ENCODE measurements around the gene DLG3. TPM values are rescaled to one million over a fixed set of nuclear protein-coding genes. Genes with fewer than 3 reads are reported as not detected.
"Not testable (repeated sequence)": the region's sequence is repeated elsewhere in the genome, so short reads cannot be mapped to it uniquely, and the experiment has no call there.

DLG3 gene
- 14.2 and 21.1 TPM in 2 replicates for total RNA-seq

DNA sequence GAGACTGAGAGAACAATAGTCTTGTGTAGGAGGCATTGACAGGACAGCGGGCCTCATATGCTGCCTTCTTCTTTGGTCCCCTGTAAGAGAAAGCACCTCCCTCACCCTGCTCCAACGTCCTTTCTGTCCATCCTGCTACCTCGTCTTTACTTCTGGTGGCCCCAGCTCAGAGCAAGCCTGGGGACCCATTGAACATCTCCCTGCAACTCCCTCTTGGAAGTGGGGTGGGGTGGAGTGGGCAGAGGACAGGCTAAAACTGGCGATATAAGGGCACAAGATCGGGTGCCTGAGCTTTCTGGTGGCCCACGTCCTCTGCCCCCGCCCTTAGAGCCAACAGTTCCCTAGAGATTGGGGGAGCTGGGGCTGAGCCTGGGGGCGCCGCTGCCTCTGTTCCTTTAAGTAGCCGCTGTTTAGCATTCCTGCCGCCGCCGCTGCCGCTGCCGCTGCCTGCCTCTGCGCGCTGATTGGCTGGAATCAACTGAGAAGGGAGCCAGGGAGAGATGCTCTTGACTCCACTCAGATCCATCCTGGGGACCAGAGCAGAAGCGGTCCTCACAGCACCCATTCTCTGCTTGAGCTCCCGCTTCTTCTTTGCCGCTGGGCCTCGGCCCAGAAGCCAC is at the start of gene DLG3:
TSS of gene DLG3 (plus strand) at position 510 of the 620 bp plus-strand sequence. CDS start 367 bp downstream, outside the sequence.
- intact Hi-C loops (cut with micrococcal nuclease) = no loop called here

DNA sequence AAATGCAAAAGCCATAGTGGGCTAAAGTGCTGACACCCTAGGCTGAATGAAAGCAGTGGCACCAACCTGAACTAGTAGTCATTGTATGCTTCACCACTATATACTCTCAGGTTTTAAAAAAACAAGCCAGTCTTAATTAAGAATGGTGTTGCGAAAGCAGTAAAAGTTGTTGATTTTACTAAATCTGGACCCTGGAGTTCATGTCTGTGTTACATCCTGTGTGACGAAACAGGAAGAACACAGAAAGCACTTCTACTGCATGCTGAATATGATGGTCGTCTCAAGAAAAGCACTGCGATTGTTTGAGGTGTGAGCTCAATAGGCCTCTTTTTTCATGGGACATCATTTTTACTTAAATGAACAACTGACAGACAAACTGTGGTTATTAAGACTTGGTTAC is 45.7 kb upstream of the DLG3 start:
- intact Hi-C loops (cut with micrococcal nuclease) = no loop called here

DNA sequence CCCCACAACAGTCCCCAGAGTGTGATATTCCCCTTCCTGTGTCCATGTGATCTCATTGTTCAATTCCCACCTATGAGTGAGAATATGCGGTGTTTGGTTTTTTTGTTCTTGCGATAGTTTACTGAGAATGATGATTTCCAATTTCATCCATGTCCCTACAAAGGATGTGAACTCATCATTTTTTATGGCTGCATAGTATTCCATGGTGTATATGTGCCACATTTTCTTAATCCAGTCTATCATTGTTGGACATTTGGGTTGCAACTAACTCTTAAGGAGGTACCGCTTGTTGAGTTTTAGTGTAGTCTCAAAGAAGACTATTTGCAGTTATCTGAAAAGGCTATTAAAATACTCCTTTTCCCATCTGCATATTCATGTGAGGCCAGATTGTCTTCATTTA is 44.5 kb upstream of the DLG3 start:
- intact Hi-C loops (cut with micrococcal nuclease) = not testable (repeated sequence)

DNA sequence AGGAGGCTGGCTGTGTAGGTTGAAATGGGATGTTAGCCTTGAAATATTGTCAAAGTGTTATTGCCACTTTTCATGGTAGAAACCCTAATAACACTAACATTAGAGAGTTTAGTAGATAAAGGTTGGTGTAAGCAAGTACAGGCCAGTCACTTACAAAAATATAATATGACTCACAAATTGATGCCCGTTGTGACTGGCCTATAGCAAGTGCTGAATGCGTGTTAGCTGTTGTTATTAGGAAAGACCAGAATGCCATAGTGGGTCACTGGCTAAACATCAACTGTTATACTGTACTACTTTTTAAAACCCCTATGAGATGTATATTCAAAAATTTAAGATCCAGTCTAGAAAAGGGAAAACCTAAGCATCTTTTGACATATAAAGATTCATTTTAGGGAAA is 41.9 kb upstream of the DLG3 start:
- intact Hi-C loops (cut with micrococcal nuclease) = no loop called here

DNA sequence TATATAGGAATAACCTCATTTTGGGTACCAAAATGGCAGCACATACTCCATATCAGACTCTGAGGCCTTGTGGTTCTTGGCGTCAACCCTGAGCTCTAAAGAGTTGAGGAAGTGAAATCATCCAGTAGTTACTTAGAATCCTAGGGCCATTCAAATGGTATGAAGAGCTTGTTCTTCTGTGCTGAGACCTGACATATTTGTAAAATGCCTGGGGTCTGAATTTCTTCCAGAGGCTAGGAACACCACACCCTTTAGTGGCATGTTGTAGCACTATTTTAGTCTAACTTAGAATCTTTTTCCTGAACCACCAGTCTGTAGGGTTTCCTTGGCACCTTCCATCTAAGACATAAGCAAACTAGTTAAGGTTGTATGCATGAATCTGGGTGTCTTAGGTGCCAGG is 39.6 kb upstream of the DLG3 start:
- intact Hi-C loops (cut with micrococcal nuclease) = no loop called here

DNA sequence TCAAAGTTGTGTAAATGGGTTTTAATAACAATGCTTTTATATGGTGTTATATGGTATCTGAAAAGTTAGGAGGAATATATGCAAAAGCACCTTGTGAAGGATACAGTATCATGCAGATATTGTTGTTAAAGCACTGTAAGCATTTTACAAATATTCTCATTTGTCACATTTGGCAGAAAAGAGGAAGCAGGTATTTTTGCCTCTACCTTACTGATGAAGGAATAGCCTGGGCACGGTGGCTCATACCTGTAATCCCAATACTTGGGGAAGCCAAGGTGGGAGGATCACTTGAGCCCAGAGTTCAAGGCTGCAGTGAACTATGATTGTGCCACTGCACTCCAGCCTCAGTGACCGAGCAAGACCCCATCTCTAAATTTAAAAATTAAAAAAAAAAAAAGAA is 33.7 kb upstream of the DLG3 start:
- intact Hi-C loops (cut with micrococcal nuclease) = no loop called here

DNA sequence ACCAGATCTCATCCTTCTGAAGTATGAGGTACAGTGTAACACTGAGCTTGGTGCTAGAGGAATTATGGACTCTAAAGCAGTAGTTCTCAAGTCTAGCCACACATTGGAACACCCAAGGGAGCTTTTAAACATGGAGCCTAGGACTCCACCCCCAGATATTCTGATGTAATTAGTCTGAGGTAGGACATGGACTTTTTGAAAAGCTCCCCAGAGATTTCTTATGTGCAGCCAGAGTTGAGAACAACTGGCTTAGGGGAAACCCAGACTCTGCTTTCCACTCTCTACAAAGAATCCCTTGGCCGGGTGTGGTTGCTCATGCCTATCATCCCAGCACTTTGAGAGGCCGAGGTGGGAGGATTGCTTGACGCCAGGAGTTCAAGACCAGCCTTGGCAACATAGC is 33.2 kb upstream of the DLG3 start:
- intact Hi-C loops (cut with micrococcal nuclease) = no loop called here

DNA sequence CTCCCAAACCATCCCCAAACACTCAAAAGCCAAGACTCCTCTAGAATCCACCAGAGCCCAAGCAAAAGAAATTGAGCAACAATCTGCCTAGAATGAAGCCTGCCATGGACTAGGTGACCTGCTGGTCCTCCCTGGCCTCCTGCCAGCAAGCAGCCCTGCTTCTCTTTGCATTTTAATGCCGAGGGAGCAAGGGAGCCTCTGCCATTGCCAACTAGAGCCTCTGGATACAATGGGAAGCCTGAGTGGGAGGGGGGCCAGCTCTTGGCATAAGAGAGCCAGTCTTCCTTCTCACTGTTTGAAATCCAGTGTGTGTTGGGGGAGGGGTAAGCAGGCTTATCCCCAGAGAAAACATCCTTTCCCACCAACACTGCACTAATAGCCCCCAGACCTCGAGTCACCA is 23.0 kb upstream of the DLG3 start:
- intact Hi-C loops (cut with micrococcal nuclease) = no loop called here

DNA sequence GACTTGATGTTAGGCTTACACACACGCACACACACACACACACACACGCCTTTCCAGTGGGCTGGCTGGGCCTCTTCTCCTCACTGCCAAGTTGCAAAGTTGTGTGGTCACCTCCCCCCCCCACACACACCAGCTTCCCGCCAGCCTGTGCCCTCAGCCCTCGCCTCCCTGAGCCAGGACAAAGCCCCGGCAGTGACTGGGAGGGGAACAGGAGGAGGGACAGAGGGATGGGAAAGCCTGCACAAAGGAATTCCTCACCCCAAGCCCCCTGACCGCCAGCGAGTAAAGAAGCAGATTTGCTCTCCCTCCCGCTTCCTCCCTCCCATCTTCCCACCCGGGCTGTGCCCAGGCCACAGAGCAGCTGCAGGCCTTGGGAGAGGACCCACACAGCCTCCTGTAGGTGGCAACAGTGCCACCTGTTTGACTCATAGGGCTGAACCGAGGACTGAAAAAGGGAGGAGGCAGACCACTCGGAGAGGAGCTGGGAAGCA is 21.7 kb upstream of the DLG3 start, which contains the start of gene GDPD2:
TSS of gene GDPD2 (plus strand) at position 464 of the 491 bp plus-strand sequence. CDS start 1,671 bp downstream, outside the sequence.
- intact Hi-C loops (cut with micrococcal nuclease) = no loop called here

DNA sequence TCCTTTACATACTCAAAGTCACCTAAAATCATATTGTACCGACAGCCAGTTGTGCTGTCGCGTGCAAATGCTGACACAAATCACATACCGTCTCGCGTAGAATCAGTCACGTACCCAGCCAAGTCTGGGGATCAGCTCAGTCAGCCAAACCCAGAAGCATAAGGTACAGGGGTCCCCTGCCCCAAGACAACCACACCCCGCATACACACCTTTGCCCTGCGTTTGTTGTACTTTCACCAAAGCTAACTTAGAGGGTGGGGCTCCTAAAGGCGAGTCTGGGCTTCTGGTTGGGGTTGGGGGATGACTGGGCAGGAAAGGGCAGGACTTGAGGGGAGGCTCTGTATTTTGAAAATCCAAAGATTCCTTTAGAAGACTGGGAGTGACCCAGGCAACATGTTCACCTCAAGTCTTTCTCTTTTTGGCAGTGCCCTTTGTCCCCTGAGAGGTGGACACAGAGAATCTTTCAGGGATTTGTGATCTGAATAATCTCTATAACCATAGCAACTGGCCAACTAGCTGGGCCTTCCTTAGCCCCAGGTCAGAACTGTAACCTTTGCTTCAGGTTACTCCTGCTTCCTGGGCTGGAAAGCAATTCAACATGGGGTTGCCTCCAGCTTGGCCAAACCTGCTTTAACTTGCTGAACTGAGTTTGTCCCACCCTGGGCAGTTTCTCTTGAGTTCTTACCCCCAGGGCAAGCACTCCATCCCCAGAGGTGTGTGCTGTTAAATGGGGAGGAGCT is 20.5 kb upstream of the DLG3 start:
- intact Hi-C loops (cut with micrococcal nuclease) = no loop called here

DNA sequence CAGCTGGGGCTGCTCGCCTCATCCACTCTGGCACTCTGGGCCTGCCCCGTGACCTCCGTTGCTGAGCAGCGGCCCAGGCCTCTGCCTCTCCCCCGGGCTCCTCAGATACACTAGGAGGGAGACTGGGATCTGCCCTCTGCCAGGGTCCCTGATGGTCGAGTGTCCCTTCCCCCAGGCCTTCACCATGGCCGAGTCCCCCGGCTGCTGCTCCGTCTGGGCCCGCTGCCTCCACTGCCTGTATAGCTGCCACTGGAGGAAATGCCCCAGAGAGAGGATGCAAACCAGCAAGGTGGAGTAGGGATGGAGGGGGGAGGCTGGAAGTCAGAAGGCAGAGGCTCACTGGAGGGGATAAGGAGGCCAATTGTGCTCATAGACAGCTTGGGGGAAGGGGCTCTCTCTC is 19.8 kb upstream of the DLG3 start:
- intact Hi-C loops (cut with micrococcal nuclease) = no loop called here

DNA sequence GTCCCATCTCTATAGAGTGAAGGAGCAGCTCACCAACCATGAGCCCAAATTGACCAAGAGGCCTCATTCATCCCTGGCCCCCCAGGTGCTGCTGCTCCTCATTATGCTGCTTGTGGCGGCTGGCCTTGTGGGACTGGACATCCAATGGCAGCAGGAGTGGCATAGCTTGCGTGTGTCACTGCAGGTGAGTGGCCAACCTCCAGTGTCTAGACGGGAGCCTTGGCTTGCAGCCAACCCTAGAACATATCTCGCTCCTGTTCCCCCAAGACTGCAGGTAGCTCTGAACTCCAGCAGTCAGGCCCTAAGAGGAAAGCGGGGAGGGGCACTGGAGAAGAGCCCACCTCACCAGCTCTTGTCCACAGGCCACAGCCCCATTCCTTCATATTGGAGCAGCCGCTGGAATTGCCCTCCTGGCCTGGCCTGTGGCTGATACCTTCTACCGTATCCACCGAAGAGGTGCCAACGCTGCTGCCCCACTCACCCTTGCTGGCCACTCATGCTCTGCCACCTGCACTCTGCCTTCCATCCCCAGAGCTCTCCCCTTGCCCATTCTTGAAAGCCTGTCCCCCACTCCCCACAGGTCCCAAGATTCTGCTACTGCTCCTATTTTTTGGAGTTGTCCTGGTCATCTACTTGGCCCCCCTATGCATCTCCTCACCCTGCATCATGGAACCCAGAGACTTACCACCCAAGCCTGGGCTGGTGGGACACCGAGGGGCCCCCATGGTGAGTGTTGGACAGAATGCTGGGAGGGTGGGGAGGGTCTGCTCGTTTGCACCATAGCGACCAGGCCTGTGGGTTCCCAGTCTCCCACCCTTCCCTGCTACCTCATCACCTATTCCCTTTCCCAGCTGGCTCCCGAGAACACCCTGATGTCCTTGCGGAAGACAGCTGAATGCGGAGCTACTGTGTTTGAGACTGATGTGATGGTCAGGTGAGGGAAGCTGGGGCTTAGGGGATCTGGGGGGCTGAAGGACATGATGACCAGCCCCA is 18.1 kb upstream of the DLG3 start:
- intact Hi-C loops (cut with micrococcal nuclease) = no loop called here

DNA sequence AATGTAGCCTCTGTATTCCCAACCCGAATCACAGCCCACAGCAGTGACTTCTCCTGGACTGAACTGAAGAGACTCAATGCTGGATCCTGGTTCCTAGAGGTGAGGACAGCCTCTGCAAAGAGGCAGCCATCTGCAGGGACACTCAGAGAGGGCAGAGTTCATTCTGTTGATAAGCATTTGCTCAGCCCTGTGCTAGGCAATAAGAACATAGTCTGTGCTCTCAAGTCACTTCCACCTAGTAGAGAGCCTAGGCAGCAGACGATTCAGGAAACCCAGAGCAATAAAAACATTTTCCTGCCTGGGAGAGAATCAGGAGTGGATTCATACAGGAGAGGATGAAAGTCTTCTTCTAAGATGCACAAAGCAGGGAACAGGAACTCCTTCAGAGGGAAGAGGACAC is 17.3 kb upstream of the DLG3 start:
- intact Hi-C loops (cut with micrococcal nuclease) = no loop called here

DNA sequence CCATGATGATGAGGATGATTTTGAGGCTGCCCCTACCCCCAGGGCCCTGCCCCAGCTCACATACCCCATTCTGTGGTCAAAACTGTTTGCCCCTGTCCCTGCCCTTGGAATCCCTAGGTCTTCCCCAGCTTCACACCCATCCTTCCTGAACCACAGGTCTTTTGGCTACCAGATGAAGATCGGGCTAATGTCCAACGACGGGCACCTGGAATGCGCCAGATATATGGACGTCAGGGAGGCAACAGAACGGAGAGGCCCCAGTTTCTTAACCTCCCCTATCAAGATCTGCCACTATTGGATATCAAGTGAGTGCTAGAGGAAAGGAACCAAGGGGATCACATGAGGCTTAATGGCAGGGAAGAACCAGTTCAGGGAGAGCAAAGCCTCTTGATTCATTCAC is 14.9 kb upstream of the DLG3 start:
- intact Hi-C loops (cut with micrococcal nuclease) = loop anchor here (5.0 kb wide), 1 partner anchor 232 kb away; no protein-coding TSS in a partner anchor

DNA sequence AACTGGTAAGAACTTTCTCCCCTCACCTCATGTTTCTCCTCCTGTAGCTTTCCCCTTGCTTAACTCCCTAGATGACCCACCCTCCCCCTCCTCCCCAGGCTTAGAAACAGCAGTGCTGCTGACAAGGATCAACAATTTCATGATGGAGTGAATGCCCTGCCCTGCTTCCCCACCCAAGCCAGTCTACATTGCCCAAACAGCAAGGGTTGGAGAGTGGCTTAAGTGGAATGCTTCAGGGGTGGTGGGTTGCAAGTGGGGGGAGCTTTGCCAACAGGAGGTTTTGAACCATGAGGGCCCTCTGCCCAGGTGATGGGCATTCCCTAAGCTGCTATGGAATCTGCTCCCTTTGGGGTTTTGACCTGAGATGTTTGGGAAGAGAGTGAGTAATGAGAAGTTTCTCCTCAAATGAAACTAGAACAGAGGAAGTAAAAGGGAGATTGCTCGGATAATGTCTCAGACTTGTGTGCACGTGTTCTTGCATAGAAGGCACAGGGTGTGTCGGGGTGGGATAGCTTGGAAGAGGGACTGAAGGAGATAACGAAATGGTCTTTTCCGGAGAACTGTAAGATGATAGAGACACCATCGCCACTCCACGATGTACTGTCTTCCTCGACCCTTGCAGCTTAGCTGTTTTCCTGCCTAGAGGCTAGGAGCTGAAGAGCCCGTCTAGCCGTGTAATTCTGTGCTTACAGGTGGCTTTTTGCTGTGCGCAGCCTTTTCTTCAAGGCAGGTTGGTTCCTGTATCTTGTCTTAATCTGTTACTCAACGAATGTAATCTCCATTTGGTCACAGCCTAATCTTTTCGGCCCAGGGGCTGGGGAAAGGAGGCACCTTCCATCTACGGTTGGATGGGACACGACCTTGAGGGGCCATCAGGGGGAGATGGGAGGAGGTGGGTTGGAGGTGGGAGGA is 11.4 kb upstream of the DLG3 start:
- intact Hi-C loops (cut with micrococcal nuclease) = loop anchor here (5.0 kb wide), 1 partner anchor 236 kb away; no protein-coding TSS in a partner anchor

DNA sequence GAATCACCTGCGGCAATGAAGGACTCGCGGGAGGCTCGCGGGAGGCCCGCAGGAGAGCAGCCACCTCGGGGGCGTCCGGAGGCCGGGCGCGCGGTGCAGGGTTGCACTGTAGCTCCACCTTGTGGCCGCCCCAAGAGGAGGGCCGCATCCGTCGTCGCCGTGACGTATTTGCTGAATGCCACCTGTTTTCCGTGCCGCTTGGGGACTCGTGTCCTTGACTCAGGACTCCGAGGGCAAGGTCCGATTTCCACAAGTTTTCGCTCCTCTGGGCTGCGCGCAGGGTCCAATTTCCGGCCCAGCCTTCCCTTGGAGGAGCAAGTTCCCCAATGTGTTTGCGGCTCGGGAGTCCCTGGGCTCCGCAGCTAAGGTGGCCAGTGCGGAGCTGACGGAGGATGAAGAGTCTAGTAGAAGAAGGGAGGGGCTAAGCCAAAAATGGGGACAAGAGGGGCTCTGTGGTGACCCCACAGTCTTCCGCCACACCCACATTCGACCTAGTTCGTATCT is 10.7 kb upstream of the DLG3 start:
- intact Hi-C loops (cut with micrococcal nuclease) = loop anchor here (1.0 to 5.0 kb wide), 3 partner anchors 18 to 301 kb away; partner anchors contain the start of gene IGBP1

DNA sequence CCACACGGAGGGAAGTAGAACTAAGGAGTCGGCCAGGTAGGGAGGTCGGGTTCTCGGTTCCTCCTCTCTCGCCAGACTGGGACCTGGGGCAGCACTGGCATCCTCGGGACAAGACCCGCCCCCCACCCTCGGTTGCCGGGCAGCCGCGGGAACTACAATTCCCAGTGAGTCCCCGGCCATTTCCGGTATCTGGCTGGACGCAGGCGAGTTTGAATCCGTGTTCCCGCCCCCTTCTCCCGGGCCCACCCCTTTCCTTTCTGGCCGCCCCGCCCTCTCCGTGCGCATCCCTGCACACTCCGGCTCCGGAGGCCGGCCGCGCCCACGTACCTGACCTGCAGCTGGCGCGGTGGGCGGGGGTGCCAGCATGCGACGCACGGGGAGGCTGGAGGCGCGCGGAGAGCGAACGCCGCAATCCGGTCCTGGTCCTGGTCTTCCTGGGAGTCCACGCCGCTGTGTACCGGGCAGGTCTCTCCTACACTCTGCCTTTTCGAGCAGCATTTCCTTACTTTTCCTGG is 10.2 kb upstream of the DLG3 start:
- intact Hi-C loops (cut with micrococcal nuclease) = loop anchor here (1.0 to 5.0 kb wide), 3 partner anchors 18 to 301 kb away; partner anchors contain the start of gene IGBP1

DNA sequence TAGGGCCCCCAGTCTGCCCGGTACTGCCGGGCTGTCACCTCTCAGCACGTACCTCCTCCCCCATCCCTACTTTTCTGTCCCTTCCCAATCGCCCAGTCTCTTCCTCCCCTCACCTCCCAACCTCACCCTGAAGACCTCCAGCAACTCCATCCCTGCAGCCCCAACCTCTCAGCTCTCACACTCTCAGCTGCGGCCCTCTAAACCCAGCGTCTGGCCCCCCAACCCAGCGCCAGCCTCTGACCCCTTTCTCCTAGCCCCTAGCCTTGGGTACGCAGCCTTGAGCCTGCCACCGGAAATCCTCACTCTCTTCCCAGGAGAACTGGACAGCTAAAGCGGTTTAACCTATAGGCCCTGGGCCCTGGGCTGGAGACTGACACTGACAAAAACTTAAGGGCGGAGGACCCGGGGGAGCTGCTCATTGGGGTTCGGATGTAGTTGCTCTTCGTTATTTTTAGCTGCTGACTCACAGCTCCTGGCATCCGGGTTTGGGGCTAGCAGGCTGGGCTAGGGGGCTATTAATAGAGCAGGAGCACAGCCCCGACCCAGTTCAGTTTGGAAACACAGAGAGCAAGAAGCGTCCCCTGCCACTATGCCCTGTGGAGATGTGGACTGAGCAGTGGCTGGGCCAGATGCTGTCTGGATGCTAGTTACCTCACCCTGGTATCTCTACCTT is 9.6 kb upstream of the DLG3 start:
- intact Hi-C loops (cut with micrococcal nuclease) = loop anchor here (1.0 to 5.0 kb wide), 3 partner anchors 17 to 302 kb away; partner anchors contain the start of gene IGBP1

DNA sequence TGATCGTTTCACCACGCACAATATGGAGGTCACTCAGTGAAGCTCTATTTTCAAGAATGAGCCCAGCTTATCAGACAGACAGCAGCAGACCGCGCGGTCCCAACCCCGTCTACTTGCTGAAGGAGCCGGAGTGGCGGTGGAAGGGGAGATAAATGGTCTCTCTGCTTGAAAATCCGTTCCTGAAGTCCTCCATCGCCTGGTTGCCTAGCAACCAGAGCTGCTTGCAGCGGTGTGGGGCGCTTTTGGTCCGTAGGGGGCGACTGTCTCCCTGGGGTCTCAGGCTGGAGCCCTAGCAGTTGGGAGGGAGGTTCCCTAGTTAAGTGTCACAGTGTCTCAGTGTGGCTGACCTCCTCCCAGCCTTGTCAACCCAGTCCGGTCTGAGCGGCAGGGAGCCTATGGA is 8.3 kb upstream of the DLG3 start:
- intact Hi-C loops (cut with micrococcal nuclease) = no loop called here

All from T-helper 2 cell treated with Interferon-gamma antibody and Interleukin-4, amounts not matched to agents 100 ng/mL and 5 ng/mL, for 36 hours (primary cell).